HPDE6-E6E7 (cell line): ENCODE data around the gene MRPL28.
"Not testable (repeated sequence)": the region's sequence is repeated elsewhere in the genome, so short reads cannot be mapped to it uniquely, and the experiment has no call there.

Experiments used
- DNase-seq: peaks from one replicate; pipeline ENCODE4 v3.0.0; 2011; ENCODE audit warnings: missing footprints; ENCODE audit errors: extremely low spot score

MRPL28 gene

DNA sequence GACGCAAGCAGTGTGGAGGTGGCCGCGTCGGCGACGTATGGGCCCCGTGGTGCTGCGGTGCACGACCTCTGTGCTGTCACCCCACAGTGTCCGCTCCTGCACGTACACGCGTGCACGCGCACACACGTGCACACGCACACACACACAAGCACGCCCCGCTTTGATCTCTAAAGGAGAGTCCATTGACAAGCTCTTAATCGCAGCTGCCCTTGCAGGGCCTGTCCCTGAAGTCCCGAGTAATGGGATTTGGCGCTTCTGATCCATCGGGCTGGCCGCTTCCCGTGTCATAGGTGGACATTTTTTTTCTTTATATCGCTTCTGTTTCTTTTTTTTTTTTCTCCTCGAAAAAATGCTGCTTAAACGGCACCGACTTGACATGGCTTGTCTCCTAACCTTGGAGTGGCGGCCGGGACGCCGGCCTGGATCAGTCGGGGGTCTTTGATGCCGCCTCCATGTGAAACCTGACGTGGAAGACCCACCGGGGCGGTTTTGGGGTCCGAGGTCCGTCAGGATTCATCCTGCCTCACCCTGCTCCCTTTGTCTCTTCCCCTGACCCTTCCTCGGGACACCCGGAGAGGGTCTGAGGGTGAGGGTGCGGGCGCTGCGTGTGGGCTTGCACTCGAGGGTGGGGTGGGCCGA, 9.5 kb downstream of the MRPL28 start:
- no peak for DNase-seq

DNA sequence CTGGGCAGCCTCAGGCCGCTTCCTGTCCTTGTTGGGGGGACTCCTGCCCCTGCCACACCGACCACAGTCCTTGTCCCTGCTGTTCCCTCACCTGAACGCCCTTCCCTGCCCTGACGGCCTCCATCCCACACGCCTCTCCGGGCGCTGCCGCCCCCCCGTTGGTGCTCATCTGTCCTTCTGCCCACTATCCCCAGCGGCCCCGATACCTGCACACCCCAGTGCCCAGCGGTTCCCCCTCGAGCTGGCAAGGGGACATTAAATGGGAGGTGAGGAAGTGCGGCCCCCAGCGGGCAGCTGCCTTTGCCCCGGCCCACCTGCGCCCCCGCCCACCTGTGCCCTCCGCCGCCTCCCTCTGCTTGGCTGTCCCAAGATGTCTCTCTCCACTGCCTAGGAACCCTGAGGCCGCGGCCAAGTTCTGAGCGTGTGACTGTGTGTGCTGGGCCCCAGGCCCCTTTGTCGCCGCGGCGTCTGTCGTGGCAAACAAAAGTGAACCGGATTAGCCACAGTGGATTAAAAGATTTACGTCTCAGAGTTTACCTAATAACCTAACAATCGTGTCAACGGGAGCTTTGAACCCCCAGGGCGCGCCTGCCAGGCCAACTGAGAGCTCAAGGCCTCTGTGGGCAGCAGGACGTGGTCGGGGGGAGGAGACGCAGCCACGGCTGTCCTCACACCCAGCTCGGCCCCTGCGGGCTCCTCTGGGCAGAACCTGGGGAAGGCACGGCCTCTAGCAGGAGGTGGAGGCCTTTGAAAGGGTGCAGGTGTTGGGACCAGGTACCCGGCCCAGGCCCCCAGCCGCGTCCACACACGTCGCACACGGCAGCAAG, 10.3 kb downstream of the MRPL28 start:
- DNase-seq: no peak

DNA sequence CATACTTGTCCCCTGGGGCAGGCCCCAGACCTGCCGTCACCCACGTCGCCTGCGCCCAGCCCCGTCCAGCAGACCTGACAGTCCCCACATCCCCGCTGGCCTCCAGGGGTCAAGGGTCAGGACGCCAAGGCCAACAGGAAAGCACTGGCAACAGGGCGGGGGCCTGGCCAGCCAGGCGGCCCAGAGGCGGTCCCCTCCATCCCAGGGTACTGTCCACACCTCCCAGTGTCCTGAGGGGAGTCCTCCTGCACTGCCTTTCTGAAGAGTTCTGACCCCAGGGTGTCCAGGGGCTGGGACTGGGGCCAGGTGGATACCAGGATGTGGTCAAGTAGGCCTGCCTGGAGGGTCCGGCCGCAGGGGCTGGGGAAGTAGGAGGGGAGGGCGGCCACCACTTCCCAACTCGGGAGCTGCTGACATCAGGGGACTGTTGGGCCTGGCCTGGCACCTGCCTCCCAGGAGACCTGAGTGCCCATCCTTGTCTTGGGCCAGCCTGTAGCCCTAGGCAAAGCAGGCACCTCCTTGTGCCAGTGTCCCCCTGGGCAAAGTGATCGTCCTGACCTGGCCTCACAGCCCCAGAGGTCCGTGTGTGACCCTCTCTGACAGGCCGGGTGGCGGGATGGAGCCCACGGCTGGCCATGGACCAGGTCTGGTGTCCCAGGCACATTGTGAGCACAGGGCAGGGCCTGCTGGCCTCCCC, 11.1 kb downstream of the MRPL28 start:
- DNase-seq: no peak

DNA sequence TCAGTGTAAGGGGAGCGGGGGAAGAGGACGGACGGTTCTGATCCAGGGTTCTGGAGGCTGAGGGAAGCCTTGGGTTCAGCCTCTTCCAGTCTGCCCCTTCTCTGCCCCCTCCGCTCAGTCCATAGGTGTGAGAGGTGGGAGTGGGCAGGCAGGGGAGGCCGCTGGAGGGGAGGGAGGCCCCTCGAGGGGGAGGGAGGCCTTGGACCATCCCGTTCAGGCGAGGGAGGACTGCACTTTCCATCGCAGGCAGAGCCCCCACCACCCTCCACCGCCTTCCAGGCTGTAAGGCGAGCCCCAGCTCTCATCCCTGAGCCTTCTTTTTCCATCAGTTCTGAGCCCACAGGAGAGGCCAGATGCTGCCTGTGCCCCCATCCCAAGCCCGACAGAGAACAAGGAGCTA, 13.6 kb downstream of the MRPL28 start:
- DNase-seq: no peak

DNA sequence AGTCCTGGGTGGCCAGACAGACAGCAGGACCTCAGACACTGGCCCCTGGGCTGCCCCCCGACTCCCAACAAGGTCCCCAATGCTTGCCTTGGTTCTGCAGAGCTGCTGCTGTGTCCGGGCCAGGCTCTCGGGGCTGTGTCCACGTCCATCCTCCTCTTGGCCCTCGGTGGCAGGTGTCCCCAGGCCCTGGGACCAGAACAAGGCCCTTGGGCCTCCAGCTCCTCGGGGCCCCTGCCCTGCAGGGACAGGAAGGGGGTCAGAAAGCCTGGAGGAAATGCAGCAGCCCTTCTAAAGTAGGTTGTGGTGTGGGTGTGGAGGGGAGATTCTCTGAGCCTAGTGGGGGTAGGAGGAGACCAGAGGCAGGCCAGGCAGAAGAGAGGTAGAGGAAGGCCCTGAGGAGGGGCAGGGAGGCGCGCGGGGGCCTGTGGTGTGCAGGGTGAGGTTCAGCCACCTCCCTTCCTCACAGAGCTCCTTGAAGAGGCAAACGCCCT, 15.3 kb downstream of the MRPL28 start:
- no peak for DNase-seq

DNA sequence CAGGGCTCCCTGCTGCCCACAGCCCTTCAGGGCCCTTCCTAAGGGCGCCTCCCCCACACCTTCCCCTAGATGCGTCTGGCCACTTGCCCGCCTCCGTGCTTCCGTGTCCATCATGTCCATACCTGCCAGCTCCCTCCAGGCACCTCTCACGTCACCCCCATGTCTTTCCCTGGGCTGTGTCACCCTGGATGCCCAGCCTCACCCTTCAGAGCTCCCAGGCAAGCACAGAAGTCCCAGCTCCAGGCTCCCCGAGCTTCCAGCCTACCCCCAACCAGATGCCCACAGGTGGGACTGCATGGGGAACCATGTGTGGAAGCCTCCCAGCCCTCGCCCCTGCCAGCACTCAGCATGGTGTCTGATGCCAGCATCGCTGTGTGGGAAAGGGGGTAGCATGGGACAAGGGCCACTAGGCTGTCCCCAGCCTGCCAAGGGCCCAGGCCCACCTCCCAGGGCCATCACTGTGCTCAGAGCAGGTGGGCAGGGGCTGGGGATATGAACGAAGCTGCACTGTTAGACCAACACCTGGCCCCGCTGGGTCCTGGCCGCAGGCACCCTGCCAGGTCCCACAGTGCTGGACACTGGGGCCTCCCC, 16.0 kb downstream of the MRPL28 start:
- DNase-seq: peak; percentile 91

DNA sequence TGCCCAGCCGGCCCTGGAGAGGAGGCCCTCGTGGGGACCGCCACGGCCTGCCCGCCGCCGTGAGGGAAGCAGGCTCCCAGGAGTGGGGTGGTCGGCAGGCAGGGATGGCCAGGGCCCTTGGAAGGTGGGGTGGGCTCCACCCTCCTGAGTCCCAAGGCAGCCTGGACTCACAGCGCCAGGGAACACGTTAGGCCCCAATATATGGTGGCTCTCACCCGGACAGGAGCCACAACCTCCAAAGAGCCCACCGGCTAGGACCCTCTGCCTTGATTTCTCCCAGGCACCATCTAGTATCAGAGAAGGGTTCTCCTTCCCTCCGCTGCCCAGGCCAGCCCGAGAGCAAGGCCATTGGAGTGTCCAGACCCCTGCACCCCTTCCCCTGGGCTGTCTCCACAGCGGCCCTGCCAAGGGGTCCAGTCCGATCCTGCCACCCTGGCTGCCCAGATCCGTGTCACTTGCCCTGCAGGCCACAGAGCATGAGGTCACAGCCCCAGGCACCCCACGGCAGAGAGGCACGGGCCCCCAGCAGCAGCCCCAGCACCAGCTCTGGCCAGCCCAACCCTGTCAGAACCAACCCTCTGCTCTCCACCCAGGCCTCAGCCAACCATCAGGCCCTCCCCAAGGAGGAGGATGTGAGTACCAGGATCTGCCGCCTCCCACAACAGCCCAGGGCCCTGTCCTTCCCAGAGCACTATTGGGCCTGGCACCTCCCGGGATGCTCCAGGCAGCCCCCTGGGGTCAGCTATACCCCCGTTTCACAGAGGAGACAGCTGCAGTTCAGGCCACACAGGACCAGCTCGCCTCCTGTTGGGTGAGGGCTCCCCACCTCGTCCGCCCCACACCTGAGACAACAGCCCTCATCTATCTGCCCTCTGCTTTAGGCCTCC, 16.7 kb downstream of the MRPL28 start:
- DNase-seq: peak; percentile 32

DNA sequence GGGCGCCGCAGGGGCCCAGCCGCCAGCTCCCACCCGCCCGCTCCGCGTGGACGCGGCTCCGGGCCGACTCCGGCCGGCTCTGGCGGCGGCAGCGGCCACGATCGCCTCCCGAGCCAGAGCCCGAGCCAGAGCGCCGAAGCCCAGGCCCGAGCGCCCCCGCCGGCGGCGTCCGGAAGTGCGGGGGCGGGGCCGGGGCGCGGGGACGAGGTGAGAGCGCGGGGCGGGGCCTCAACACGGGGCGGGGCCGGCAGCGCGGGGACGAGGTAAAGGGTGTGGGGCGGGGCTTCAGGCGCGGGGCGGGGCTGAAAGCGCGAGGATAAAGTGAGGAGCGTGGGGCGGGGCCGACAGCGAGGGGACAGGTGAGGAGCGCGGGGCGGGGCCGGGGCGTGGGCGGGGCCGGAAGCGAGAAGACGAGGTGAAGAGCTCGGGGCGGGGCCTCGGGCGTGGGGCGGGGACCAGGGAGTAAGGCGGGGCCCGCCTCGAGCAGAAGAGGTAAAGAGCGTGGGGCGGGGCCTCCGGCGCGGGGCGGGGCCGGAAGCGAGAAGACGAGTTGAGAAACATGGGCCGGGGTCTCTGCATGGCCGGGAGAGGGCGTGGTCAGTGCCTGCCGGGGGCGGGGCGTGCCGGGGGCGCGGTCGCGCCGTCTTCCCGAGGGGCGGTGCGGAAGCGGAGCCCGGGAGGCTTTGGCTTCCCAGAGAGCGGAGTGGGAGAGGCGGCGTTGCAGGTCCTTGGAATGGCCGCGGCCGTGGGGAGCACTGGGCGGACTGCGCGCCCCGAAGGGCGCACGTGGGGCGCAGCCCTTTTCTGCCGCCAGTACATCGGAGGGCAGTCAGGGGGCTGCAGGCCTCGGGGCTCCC, 17.6 kb downstream of the MRPL28 start, which contains the start of gene AXIN1:
AXIN1 (minus strand) TSS at position 177 of the 857 bp plus-strand sequence. CDS start 5,698 bp downstream, outside the sequence.
- DNase-seq: peak; percentile 60

DNA sequence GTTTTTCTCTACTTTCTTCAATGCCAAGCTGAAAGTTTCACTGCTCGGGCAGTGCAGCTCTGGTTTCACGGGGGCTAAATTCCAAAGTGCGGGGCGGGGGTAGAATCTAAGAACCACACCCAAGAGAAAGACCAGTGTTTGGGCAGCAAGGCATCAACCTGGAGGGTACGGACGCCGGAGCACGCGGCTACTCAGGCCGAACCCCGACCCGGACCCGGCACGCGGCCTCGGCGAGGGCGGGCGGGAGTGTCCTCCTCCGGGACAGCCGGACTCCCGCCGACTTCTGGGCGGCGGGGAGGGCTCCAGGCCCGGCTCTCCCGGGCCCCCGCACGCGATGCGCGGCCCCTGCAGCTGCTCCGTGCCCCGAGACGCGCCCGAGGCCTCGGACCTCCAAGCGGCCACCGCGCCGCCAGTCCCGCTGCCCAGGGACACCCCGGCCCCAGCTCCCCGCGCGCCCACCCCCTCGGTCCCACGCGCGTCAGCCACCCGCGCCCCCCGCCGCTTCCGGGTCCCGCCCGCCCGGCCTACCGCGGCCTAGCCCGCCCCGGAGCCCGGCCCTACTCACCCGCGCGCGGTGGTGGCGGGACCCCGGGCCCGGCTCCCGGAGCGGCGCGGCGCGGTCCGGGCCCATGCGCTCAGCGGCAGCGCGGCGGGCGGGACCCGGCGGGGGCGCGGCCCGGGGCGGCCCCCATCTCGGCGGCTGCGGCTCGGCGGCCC, 18.4 kb downstream of the MRPL28 start:
- no peak for DNase-seq

DNA sequence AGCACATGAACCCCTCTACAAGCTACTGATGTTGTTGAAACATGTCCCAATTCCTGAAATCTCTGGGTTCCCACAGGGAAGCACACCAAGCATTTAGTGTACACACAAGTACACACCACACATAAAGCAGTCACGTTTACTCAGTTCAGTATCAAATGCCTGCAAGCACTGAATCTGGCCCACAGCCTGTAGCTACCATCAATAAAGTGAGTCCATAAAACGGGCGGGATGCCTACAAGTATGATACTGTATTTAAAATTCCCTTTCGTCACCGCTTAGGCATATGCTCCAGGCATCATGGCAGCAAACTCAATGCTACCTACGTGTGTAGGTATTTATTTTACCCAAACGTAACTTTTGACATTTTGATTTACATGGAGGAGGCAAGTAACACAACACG, 20.1 kb downstream of the MRPL28 start:
- DNase-seq: no peak

DNA sequence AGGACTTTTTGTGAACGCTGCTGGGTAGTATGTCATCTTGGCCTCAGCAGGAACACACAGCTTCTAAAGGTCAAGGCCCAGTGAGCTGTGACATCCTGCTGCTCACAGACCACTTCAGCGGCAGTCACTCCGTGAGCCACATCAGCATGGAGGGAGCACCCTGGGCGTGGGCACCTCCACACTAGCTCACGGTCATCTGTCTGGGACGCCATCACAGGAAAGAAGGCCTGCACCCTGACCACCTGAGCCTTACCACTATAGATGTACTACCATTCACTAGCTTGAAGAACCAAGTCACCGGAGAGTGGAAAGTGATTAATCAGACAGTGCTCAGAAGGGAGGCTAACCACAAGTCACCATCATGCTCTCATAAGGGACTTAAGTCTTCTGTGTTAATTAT, 21.1 kb downstream of the MRPL28 start:
- no peak for DNase-seq

DNA sequence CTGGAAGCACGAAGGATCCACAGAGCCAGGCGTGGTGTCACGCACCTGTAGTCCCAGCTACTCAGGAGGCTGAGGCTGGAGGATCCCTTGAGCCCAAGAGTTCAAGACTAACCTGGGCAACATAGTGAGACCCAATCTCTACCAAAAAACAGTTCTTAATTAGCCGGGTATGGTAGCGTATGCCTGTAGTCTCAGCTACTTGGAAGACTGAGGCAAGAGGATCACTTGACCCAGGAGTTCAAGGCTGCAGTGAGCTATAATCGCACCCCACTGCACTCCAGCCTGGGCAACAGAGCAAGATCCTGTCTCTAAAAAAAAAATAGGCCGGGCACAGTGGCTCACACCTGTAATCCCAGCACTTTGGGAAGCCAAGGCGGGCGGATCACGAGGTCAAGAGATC, 21.8 kb downstream of the MRPL28 start:
- not testable (repeated sequence) for DNase-seq

DNA sequence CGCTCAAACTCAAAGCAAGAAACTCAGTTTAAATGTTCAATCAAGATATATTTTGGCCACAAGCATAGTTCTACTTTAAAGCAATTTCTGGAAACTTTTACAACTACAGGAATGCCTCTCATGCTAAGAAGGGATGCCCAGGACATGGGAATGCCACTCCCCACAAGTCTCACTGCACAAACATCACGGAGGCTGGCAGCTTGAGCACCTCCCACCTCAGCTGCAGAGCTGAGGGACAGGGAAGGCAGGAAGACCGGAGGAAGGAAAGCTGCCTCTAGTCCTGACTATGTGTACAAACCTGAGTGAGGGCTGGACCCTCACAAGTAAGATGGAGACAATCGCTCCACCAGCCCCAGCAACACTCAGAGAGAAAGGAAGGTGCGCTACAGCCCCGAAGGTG, 23.1 kb downstream of the MRPL28 start:
- DNase-seq: no peak

DNA sequence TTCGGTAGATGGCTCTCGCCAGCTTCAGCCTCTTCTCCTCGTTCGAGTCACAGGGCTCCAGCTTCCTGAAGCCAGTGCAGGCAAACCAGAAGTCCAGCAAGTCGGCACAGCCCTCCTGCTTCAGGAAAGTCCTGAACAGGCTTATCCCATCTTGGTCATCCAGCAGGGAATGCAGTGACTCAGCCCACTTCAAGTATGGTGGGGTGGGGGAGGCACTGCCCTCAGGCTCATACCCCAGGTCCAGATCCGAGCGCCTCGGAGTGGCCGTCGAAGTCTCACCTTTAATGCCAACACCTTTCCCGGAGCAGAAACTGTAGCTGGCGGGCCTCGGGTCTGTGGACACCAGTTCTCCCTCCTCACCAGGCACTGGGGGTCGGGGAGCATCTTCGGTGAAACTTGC, 23.8 kb downstream of the MRPL28 start:
- peak; percentile 64 for DNase-seq

DNA sequence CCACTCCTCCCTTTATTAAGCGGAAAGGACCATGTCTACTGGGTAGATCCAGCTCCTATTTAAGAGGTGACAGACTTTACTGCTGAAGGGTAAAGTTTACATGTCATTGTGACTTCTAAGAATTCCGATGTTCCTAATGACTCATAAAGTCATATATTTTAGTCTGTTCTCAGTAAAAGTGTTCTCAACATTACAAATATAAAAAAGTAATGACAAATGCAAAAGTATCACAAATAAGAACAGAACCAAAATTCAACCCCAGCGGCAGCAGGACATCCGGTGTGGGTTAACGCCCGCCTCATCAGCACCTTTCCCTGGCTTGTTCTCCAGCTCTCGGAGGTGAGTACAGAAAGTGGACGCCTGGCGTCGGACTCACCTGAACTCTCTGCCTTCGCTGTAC, 24.6 kb downstream of the MRPL28 start:
- DNase-seq: no peak

DNA sequence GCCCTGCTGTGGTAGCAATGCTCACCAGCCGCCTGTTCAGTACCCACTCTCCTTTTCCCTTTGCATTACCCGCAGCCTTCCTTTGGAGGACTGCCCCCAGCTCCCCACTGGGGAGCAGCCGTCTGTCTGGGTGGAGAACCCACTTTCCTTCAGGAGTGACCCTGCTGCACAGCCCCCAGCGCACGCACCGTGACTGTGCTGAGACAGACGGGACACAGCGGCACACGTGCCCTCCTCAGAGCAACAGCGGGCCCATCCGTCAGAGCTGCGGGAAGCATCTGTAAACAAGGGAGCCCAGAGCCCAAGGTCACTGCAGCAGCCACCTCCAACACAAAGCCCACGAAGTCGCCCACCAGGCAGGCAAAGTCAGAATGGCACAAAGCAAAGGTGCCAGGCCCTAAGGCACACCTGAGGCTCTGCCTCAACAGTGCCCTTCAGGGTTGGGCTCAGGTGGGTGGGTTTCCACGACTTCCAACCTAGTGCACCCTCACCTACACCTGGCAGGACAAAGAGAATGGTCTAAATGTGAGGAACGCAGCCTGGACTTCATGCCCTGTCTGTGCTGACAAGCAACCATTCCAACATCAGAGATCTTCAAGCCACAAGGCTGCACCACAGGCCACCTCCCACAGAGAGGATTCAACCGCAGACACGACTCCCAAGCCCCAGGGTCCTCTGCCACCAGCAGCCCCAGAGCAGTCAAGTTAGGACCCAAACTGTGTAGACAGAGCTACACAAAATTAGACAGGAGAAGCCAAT, 27.7 kb downstream of the MRPL28 start:
- DNase-seq: no peak

DNA sequence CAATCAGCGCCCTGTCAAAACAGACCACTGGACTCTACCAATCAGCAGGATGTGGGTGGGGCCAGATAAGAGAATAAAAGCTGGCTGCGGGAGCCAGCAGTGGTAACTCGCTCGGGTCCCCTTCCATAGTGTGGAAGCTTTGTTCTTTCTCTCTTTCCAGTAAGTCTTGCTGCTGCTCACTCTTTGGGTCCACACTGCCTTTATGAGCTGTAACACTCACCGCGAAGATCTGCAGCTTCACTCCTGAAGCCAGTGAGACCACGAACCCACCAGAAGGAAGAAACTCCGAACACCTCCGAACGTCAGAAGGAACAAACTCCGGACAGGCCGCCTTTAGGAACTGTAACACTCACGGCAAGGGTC, 28.4 kb downstream of the MRPL28 start:
- not testable (repeated sequence) for DNase-seq

DNA sequence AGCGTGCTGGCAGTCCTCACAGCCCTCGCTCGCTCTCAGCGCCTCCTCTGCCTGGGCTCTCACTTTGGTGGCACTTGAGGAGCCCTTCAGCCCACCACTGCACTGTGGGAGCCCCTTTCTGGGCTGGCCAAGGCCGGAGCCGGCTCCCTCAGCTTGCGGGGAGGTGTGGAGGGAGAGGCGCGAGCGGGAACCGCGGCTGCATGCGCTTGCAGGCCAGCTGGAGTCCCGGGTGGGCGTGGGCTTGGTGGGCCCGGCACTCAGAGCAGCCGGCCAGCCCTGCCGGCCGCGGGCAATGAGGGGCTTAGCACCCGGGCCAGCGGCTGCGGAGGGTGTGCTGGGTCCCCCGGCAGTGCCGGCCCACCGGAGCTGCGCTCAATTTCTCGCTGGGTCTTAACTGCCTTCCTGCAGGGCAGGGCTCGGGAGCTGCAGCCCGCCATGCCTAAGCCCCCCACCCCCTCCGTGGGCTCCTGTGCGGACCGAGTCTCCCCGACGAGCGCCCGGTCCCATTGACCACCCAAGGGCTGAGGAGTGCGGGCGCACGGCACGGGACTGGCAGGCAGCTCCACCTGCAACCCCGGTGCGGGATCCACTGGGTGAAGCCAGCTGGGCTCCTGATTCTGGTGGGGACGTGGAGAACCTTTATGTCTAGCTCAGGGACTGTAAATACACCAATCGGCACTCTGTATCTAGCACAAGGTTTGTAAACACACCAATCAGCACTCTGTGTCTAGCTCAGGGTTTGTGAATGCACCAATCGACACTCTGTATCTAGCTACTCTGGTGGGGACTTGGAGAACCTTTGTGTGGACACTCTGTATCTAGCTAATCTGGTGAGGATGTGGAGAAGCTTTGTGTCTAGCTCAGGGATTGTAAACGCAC, 29.0 kb downstream of the MRPL28 start:
- DNase-seq: not testable (repeated sequence)
